ENCODE results near the gene TBC1D1.

- TF ChIP-seq CTCF (conservative IDR thresholded peaks at IDR 0.05; ENCODE audit: low read depth, low read length) (no peak), EZH2phosphoT487 (IDR thresholded peaks at IDR 0.05; ENCODE audit: borderline replicate concordance, low read length) (no peak), EZH2 (IDR thresholded peaks at IDR 0.05; ENCODE audit: low read length, unreplicated experiment) (no peak)
These were observed 2.3 kb downstream of the TBC1D1 start for GRCh38 chr4:37893164-37893563.

Measured in PC-3 (cell line).